Activated B cell treated with CpG ODN at 0.5 μM for 24 hours (primary cell): ENCODE measurements around the gene REEP5. TPM values are rescaled to one million over a fixed set of nuclear protein-coding genes. Genes with fewer than 3 reads are reported as not detected.

Source experiments
- ATAC-seq: fragments of 200-7000 bp; cut with Tn5 transposase; one replicate; pipeline ENCODE4 v1.10.0; 2021; ENCODE audit warnings: low read depth, mild to moderate bottlenecking, moderate library complexity
- CTCF ChIA-PET: fragments of 350-600 bp; sonication (Branson Sonifier 250); formaldehyde crosslinking; loops from one replicate; lab custom pipeline; 2021; ENCODE audit warnings: antibody characterized with exemption; lab: Charles Lee
- POLR2A ChIA-PET: fragments of 350-600 bp; sonication (Branson Sonifier 250); formaldehyde crosslinking; loops from one replicate; lab custom pipeline; 2021; ENCODE audit warnings: antibody characterized with exemption; lab: Charles Lee
- DNase-seq: peaks from one replicate; pipeline ENCODE4 v3.0.0; 2022
- H3K27ac Mint-ChIP-seq: one replicate; pipeline ENCODE4 v1.8.0; 2020; ENCODE audit warnings: mixed read lengths
- H3K27me3 Mint-ChIP-seq: one replicate; pipeline ENCODE4 v1.8.0; 2021; ENCODE audit warnings: mixed read lengths
- H3K36me3 Mint-ChIP-seq: one replicate; pipeline ENCODE4 v1.8.0; 2021; ENCODE audit warnings: low read depth, mixed read lengths
- H3K4me1 Mint-ChIP-seq: one replicate; pipeline ENCODE4 v1.8.0; 2021; ENCODE audit warnings: mixed read lengths
- H3K4me3 Mint-ChIP-seq: one replicate; pipeline ENCODE4 v1.8.0; 2020; ENCODE audit warnings: mild to moderate bottlenecking, mixed read lengths
- H3K9me3 Mint-ChIP-seq: one replicate; pipeline ENCODE4 v1.8.0; 2020; ENCODE audit warnings: mixed read lengths
- CTCF ChIP-seq: fragments of 200-600 bp; IDR thresholded peaks from one replicate; pipeline ENCODE4 v1.8.0; 2022; ENCODE audit warnings: antibody characterized with exemption, mild to moderate bottlenecking
- intact Hi-C: fragments of 100-400 bp; cut with micrococcal nuclease; formaldehyde crosslinking; loops from one replicate; pipeline ENCODE4 v1.15.1; 2024
- total RNA-seq: library from RNA; stranded (reverse); gene quantifications from 2 replicates; pipeline ENCODE4 v1.2.3, GENCODE V29; 2022

The REEP5 gene
- total RNA-seq, 1 donor from 2014 or later = 44.5 TPM

DNA sequence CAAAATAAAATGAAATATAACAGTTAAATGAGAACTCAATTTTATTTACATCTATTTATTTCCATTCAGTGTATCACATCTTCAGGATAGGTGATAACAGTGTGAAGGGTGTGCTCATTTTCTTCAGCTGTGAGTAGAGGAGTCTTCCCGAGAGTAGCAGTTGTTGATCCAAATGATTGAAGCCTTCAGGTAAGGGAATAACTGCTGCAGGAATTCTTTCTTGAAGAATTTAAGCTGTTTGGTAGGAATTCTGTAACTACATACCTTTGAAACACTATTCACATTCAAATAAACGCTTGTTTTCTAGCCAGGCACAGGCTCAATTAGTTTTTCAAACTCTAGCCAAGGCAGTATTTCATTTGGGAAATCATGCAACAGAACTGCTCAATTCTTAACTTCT is 45.7 kb downstream of the REEP5 start:
- no peak for TF ChIP-seq CTCF
- intact Hi-C loops = no loop called here
- POLR2A ChIA-PET = no interaction called here
- Mint-ChIP-seq H3K27me3 (no peaks in the 10 kb centered on the region), H3K9me3 (no peaks in the 10 kb centered on the region), H3K4me3 (no peak overlapping the region), H3K36me3 (peaks cover 45% of the 10 kb centered on the region), H3K27ac (no peak overlapping the region), H3K4me1 (peaks cover 13% of the 10 kb centered on the region)
- CTCF ChIA-PET = no interaction called here
- no peak for DNase-seq
- no peak for ATAC-seq

DNA sequence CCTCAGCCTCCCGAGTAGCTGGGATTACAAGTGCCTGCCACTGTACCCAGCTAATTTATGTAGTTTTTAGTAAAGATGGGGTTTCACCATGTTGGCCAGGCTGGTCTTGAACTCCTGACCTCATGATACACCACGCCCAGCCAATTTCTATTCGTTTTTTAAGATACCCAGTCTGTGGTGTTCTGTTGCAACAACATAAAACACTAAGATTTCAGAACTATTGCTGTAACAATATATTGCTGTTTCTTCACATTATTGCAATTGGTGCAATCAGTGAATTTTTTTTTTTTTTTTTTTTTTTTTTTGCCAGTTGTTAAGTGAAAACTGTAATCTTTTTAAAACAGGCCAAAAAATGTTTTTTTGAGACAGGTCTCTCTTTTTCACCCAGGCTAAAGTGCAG is 51.1 kb downstream of the REEP5 start:
- Mint-ChIP-seq H3K27me3 (no peaks in the 10 kb centered on the region), H3K4me3 (no peak overlapping the region), H3K4me1 (peaks cover 2% of the 10 kb centered on the region), H3K36me3 (peaks cover 65% of the 10 kb centered on the region), H3K27ac (no peak overlapping the region), H3K9me3 (no peaks in the 10 kb centered on the region)
- DNase-seq (no peak), ATAC-seq (no peak)
- intact Hi-C loops = no loop called here
- ChIA-PET POLR2A (no interaction called here), CTCF (no interaction called here)
- TF ChIP-seq CTCF = no peak

- Mint-ChIP-seq H3K36me3 (peaks cover 65% of the 10 kb centered on the region), H3K4me1 (peaks cover 2% of the 10 kb centered on the region), H3K9me3 (no peaks in the 10 kb centered on the region), H3K4me3 (no peak overlapping the region), H3K27ac (no peak overlapping the region), H3K27me3 (no peaks in the 10 kb centered on the region)
- intact Hi-C loops = loop anchor here (10.0 kb wide), 1 partner anchor 1115 kb away; the partner anchor contains the start of gene NREP
- POLR2A ChIA-PET = no interaction called here
- ATAC-seq (no peak), DNase-seq (no peak)
- CTCF ChIA-PET = no interaction called here
- TF ChIP-seq CTCF = no peak
Observed at GRCh38 chr5:112869948-112870347, 52.1 kb downstream of the REEP5 start.

DNA sequence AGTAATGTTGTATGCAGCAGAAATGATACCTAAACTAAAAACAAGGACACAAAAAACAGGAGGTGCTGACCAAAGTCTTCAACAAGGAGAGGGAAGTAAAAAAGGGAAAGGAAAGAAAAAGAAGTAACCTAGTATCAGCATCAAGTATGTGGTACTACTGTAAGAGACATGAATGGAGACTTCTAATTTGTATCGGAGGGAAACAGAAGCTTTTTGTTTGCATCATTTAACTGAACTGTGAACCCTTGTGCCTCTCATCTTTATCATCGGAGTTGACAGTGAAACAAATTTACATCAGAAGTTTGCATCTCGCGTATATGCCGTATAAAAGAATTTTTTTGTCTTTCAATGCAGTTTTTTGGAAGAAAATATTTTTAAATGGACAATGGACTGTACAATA is 54.6 kb downstream of the REEP5 start:
- POLR2A ChIA-PET = no interaction called here
- CTCF ChIA-PET = interaction anchor here (0.7 to 1.5 kb wide), 2 partner anchors 19 to 106 kb away, joined by 3 to 6 read pairs; no protein-coding TSS in a partner anchor
- peaks cover 16% of the 10 kb centered on the region for H3K4me1 Mint-ChIP-seq

DNA sequence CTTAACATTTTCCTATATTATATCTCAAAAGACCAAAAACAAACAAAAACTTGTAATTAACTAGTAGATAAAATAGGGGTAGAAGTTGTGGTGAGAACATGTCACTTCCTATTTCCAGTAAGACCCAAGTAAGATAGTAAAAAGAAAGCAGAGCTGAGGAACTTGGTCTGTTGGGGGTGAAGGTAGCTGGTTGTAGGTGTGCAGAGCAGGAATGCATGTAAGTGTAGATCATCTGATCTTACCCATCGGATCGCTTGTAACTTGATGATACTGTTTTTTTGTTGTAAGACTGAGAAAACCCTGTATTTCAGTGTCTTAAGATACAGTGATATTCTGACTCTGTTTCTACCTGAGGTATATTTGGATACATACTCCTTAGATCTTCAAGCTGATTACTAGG is 55.3 kb downstream of the REEP5 start:
- Mint-ChIP-seq H3K27ac (no peak overlapping the region), H3K4me3 (no peak overlapping the region), H3K9me3 (no peaks in the 10 kb centered on the region), H3K36me3 (peaks cover 74% of the 10 kb centered on the region), H3K27me3 (no peaks in the 10 kb centered on the region), H3K4me1 (peaks cover 22% of the 10 kb centered on the region)
- intact Hi-C loops = loop anchor here (10.0 kb wide), 1 partner anchor 1112 kb away; the partner anchor contains the start of gene NREP
- DNase-seq = no peak
- no peak for ATAC-seq
- TF ChIP-seq CTCF = no peak
- POLR2A ChIA-PET = no interaction called here
- CTCF ChIA-PET = interaction anchor here (0.7 to 1.5 kb wide), 2 partner anchors 18 to 107 kb away, joined by 3 to 6 read pairs; no protein-coding TSS in a partner anchor

More for the DNA sequence above, 54.6 kb downstream of the REEP5 start:
- Mint-ChIP-seq H3K27ac (no peak overlapping the region), H3K27me3 (no peaks in the 10 kb centered on the region), H3K9me3 (no peaks in the 10 kb centered on the region), H3K36me3 (peaks cover 75% of the 10 kb centered on the region), H3K4me3 (no peak overlapping the region)
- ATAC-seq = no peak
- TF ChIP-seq CTCF = no peak
- DNase-seq = no peak
- intact Hi-C loops = loop anchor here (10.0 kb wide), 1 partner anchor 1113 kb away; the partner anchor contains the start of gene NREP
